ENCODE data around the gene KREMEN1.

KREMEN1 gene

GRCh38 chr22:29209624-29209929, 136.7 kb downstream of the KREMEN1 start:
- no peak for DNase-seq

- DNase-seq, result no peak
Observed at GRCh38 chr22:29211066-29211465, 138.2 kb downstream of the KREMEN1 start.

GRCh38 chr22:29211466-29211865, 138.6 kb downstream of the KREMEN1 start:
- no peak for DNase-seq

- no peak for DNase-seq
Observed at GRCh38 chr22:29212743-29213142, 139.9 kb downstream of the KREMEN1 start.

GRCh38 chr22:29213493-29213892, 140.7 kb downstream of the KREMEN1 start:
- no peak for DNase-seq

GRCh38 chr22:29214232-29214631, 141.4 kb downstream of the KREMEN1 start:
- no peak for DNase-seq

GRCh38 chr22:29215012-29215860, 142.4 kb downstream of the KREMEN1 start:
- no peak for DNase-seq

GRCh38 chr22:29216011-29216872, 143.4 kb downstream of the KREMEN1 start:
- DNase-seq, result no peak

GRCh38 chr22:29216873-29217666, 144.2 kb downstream of the KREMEN1 start:
- DNase-seq, result no peak
